K562 (cell line): ENCODE results near the gene ZNF473. TPM values are rescaled to one million over a fixed set of nuclear protein-coding genes. Genes with fewer than 3 reads are reported as not detected.

Source experiments
- CBFB ChIP-seq: sonication (generic); formaldehyde crosslinking; IDR thresholded peaks from 2 replicates; pipeline ENCODE4 v1.4.0; 2020; ENCODE audit warnings: mild to moderate bottlenecking, missing genetic modification reagents
- COPS2 ChIP-seq: fragments of 450-650 bp; conservative IDR thresholded peaks from 2 replicates; pipeline ENCODE4 v1.6.1; 2016; ENCODE audit warnings: mild to moderate bottlenecking, moderate library complexity
- E2F6 ChIP-seq, 2 experiments: IDR thresholded peaks; 2 replicates each; pipeline ENCODE4 v1.6.1; 2011; ENCODE audit warnings: borderline replicate concordance in 1 of 2, control low read depth in 1 of 2, low read depth in 1 of 2, low read length in 1 of 2, mild to moderate bottlenecking in 1 of 2, mixed read lengths in 1 of 2, moderate library complexity in 1 of 2; ENCODE audit not compliant: insufficient read depth in 1 of 2, insufficient read length in 1 of 2, poor library complexity in 1 of 2, severe bottlenecking in 1 of 2; ENCODE audit errors: extremely low read depth in 1 of 2
- GABPA ChIP-seq: fragments of 200-800 bp; sonication (Bioruptor generic); conservative IDR thresholded peaks from 2 replicates; pipeline ENCODE4 v1.6.1; 2016; ENCODE audit warnings: low read depth, missing genetic modification characterization, missing compliant biosample characterization
- GABPB1 ChIP-seq: sonication (generic); formaldehyde crosslinking; IDR thresholded peaks from 2 replicates; pipeline ENCODE4 v1.8.0; 2022; ENCODE audit warnings: mild to moderate bottlenecking, missing genetic modification reagents
- MTA2 ChIP-seq: fragments of 450-650 bp; IDR thresholded peaks from 2 replicates; pipeline ENCODE4 v1.6.1; 2016; ENCODE audit warnings: low read depth
- POLR2AphosphoS2 ChIP-seq: IDR thresholded peaks from 2 replicates; pipeline ENCODE4 v1.6.1; 2012; ENCODE audit warnings: low read length, improper control_type of control experiment
- POLR2H ChIP-seq: IDR thresholded peaks from 2 replicates; pipeline ENCODE4 v1.6.1; 2016; ENCODE audit warnings: missing genetic modification characterization, low read depth, mild to moderate bottlenecking, control low read depth, missing compliant biosample characterization, moderate library complexity
- SAP30 ChIP-seq: fragments of 200-600 bp; sonication (generic); IDR thresholded peaks from 2 replicates; pipeline ENCODE4 v1.6.1; 2012; ENCODE audit warnings: borderline replicate concordance, low read depth, mild to moderate bottlenecking, moderate library complexity, low read length, control low read depth, inconsistent platforms; ENCODE audit not compliant: insufficient read depth, poor library complexity, severe bottlenecking
- SMAD4 ChIP-seq: fragments of 250-450 bp; sonication (Bioruptor Pico); conservative IDR thresholded peaks from 2 replicates; pipeline ENCODE4 v1.8.0; 2021; ENCODE audit warnings: inconsistent platforms, mild to moderate bottlenecking, moderate library complexity
- THRAP3 ChIP-seq: fragments of 450-650 bp; IDR thresholded peaks from 2 replicates; pipeline ENCODE4 v1.6.1; 2016; ENCODE audit warnings: mild to moderate bottlenecking, inconsistent platforms, borderline replicate concordance
- ZBTB11 ChIP-seq, 3 experiments: fragments of 200-800 bp in 1 of 3; fragments of 250-450 bp in 1 of 3; fragments of 450-650 bp in 1 of 3; sonication (Bioruptor Pico) in 1 of 3; sonication (Bioruptor generic) in 1 of 3; formaldehyde crosslinking in 1 of 3; IDR thresholded peaks; 2 replicates each; pipeline versions ENCODE4 v1.6.1 to v1.8.0; 2016 to 2022; ENCODE audit warnings: mild to moderate bottlenecking in 2 of 3, missing genetic modification characterization in 2 of 3, missing compliant biosample characterization in 1 of 3, moderate library complexity in 1 of 3
- ZHX1 ChIP-seq: fragments of 150-350 bp; conservative IDR thresholded peaks from 2 replicates; pipeline ENCODE4 v1.6.1; 2014; ENCODE audit warnings: low read length
- polyA plus RNA-seq, 8 experiments: library from polyadenylated mRNA; depleted of rRNA in 4 of 8; stranded (reverse) in 5 of 8; unstranded in 3 of 8; fragments of >200 nt; fragmentation: Nextera tagmentation in 2 of 8; fragmentation: Illumina TruSeq in 1 of 8; extraction: Ambion mirVana in 2 of 8; extraction: Trizol in 1 of 8; gene quantifications; 2 replicates each; pipeline versions ENCODE4 v1.2.1 to v1.2.3, GENCODE V29; 2011 to 2014; ENCODE audit warnings: inconsistent platforms in 1 of 8, missing spikeins in 1 of 8
- total RNA-seq, 7 experiments: library from RNA; depleted of rRNA in 6 of 7; stranded (reverse); fragments of >200 nt in 6 of 7; fragmentation: Illumina TruSeq in 2 of 7; extraction: Trizol in 2 of 7; gene quantifications; 2 replicates each; pipeline versions ENCODE4 v1.2.1 to v1.2.3, GENCODE V29; 2011 to 2021; ENCODE audit warnings: low replicate concordance in 1 of 7
- TF ChIP-seq, protein P1 (sequence below): fragments of 450-650 bp; IDR thresholded peaks from 2 replicates; pipeline ENCODE4 v1.6.1; 2018; ENCODE audit warnings: mild to moderate bottlenecking, low read depth; ENCODE audit not compliant: partially characterized antibody
- TF ChIP-seq, protein P2 (sequence below): IDR thresholded peaks from 2 replicates; pipeline ENCODE4 v1.6.1; 2016; ENCODE audit warnings: missing genetic modification characterization, missing compliant biosample characterization

Gene ZNF473
- total and polyA plus RNA-seq, 9 of the 15 experiments (the other 6 are each of a cell fraction or from before 2014, with no cell fraction given), result 8.2 to 34.0 (median 28.5) TPM

- TF ChIP-seq, protein P1, sequence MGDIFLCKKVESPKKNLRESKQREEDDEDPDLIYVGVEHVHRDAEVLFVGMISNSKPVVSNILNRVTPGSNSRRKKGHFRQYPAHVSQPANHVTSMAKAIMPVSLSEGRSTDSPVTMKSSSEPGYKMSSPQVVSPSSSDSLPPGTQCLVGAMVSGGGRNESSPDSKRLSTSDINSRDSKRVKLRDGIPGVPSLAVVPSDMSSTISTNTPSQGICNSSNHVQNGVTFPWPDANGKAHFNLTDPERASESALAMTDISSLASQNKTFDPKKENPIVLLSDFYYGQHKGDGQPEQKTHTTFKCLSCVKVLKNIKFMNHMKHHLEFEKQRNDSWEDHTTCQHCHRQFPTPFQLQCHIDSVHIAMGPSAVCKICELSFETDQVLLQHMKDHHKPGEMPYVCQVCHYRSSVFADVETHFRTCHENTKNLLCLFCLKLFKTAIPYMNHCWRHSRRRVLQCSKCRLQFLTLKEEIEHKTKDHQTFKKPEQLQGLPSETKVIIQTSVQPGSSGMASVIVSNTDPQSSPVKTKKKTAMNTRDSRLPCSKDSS, result no peak
- TF ChIP-seq ZHX1 (no peak), COPS2 (no peak), POLR2H (tag) (peak; percentile 10; the same call in 1 of the 2 replicates), SMAD4 (CRISPR knock-in tag) (peak; percentile 99), THRAP3 (no peak), CBFB (peak; percentile 99), GABPB1 (CRISPR knock-in tag) (peak; percentile 97), GABPA (peak; percentile 70), E2F6 (IDR thresholded peaks at IDR 0.05; ENCODE audit: borderline replicate concordance in 1 of 2, extremely low read depth in 1 of 2, insufficient read depth in 1 of 2, insufficient read length in 1 of 2, low read depth in 1 of 2, low read length in 1 of 2, poor library complexity in 1 of 2, severe bottlenecking in 1 of 2) (peak in 1 of 2 experiments; percentile 13), MTA2 (no peak), SAP30 (peak; percentile 100), POLR2AphosphoS2 (no peak), ZBTB11 (CRISPR knock-in tag; IDR thresholded peaks at IDR 0.05) (peak in 2 of 3 experiments; percentile 10 to 92; a peak in 3 of 6 replicates)
- TF ChIP-seq, protein P2, sequence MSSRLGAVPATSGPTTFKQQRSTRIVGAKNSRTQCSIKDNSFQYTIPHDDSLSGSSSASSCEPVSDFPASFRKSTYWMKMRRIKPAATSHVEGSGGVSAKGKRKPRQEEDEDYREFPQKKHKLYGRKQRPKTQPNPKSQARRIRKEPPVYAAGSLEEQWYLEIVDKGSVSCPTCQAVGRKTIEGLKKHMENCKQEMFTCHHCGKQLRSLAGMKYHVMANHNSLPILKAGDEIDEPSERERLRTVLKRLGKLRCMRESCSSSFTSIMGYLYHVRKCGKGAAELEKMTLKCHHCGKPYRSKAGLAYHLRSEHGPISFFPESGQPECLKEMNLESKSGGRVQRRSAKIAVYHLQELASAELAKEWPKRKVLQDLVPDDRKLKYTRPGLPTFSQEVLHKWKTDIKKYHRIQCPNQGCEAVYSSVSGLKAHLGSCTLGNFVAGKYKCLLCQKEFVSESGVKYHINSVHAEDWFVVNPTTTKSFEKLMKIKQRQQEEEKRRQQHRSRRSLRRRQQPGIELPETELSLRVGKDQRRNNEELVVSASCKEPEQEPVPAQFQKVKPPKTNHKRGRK, result no peak
These were observed 38.6 kb upstream of the ZNF473 start (continued) for GRCh38 chr19:49987159-49987698.
